ENCODE data around the gene LPAR1. TPM values are rescaled to one million over a fixed set of nuclear protein-coding genes. Genes with fewer than 3 reads are reported as not detected.
"Not testable (repeated sequence)": the region's sequence is repeated elsewhere in the genome, so short reads cannot be mapped to it uniquely, and the experiment has no call there.

LPAR1 gene
- total RNA-seq, 1 donor from 2014 or later: 10.6 TPM

- DNase-seq (ENCODE audit: low spot score): no peak
- intact Hi-C loops (cut with DNase I): no loop called here
These were observed 194.1 kb downstream of the LPAR1 start for GRCh38 chr9:110844121-110844520.

GRCh38 chr9:110842986-110843385 lies 195.3 kb downstream of the LPAR1 start:
- intact Hi-C loops (cut with DNase I): no loop called here
- no peak for DNase-seq (ENCODE audit: low spot score)

- intact Hi-C loops (cut with DNase I): no loop called here
These were observed 196.1 kb downstream of the LPAR1 start for GRCh38 chr9:110842169-110842568.

DNA sequence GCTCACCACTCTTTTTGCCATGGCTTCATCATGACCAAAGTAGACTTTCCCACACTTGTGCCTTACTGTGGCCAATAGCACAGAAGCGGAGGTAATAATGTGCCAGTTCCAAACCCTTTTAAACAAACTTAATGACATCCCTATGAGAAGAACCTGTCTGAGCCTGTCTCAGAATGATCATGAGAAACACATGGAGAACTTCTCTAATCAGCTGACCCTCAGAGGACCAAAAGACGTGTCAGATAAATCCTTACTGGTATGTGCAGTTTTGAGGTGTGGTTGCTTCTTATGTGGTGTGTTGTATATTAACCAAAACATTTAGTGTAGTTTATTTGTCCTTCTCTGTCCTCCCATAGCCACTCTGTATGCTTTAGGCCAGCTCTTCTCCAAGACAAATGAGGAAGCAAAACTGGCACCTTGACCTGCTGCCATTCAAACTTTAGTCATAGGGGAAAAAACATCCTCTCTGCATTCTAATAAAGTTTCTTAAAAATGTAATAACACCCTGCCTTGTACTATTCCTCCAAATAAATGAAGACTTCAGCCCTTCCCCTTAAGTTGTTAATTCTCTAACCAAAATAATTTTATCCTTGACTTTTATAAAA lies 200.8 kb downstream of the LPAR1 start:
- DNase-seq (ENCODE audit: low spot score): no peak
- intact Hi-C loops (cut with DNase I): no loop called here

More at GRCh38 chr9:110842169-110842568, 196.1 kb downstream of the LPAR1 start:
- DNase-seq (ENCODE audit: low spot score): no peak

DNA sequence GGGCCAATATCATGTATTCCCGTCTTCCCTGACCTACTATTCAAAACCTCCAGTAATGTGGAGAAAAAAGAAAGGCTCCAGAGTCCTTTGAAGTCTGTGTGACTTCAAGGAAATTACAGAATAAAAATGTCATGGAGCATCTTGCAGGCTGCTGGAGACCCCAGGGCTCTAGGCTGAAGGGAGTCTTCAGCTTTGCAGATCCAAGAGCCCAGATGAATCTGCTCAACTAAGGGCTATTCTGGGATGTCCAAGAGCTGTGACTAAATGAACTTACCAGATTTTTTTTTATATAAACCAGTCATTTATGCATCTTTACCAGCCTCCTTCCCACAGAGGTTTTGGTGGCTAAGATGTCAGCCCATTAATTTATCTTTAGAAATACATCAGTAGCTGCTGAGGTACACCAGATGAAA lies 202.4 kb downstream of the LPAR1 start:
- intact Hi-C loops (cut with DNase I): no loop called here
- no peak for DNase-seq (ENCODE audit: low spot score)

- DNase-seq (ENCODE audit: low spot score): no peak
- intact Hi-C loops (cut with DNase I): no loop called here
These were observed 202.9 kb downstream of the LPAR1 start for GRCh38 chr9:110835404-110835803.

GRCh38 chr9:110832926-110833325 lies 205.3 kb downstream of the LPAR1 start:
- no peak for DNase-seq (ENCODE audit: low spot score)
- intact Hi-C loops (cut with DNase I): no loop called here

DNA sequence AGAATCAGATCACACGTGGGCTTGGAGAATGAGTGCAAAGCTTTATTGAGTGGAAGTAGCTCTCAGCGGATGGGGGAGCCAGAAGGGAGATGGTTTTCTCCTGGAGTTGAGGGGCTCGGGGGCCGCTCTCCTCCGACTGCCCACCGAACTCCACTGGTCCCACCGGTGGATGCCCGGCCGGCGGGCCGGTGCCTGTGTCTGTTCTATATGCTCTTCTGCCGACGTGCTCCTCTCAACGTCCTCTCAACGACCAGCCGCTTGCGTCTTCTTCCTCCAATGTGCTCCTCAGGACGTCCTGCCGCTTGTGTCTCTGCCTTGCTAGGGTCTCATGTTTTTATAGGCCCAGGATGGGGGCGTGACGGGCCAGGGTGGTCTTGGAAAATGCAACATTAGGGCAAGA lies 207.8 kb downstream of the LPAR1 start:
- DNase-seq (ENCODE audit: low spot score): no peak
- intact Hi-C loops (cut with DNase I): no loop called here

DNA sequence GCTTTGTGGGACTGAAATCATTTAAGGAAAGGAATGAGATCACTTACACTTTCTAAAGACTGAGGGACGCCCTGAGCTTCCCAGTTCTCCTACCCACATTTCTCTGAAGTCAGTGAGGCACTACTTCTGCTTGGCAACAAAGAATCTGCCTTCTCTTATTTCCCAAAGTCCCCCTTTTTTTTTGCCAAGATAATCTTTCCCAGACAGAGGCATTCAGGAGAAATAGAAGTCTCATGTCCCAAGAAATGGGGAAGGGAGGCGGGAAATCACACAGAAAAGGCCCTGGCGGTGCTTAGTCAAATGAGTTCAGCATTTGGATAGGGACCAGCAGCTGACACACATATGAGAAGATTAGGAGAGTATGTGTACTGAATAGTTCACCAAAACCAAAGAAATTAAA lies 210.0 kb downstream of the LPAR1 start:
- no peak for DNase-seq (ENCODE audit: low spot score)

DNA sequence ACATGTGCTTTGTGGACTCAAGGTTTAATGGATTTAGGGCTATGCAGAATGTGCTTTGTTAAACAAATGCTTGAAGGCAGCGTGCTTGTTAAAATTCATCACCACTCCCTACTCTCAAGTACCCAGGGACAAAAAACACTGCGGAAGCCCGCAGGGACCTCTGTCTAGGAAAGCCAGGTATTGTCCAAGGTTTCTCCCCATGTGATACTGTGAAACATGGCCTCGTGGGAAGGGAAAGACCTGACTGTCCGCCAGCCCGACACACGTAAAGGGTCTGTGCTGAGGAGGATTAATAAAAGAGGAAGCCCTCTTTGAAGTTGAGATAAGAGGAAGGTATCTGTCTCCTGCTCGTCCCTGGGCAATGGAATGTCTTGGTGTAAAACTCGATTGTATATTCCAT lies 211.9 kb downstream of the LPAR1 start:
- DNase-seq (ENCODE audit: low spot score); intact Hi-C loops (cut with DNase I): not testable (repeated sequence)

More for the DNA sequence above, 210.0 kb downstream of the LPAR1 start:
- intact Hi-C loops (cut with DNase I): no loop called here

DNA sequence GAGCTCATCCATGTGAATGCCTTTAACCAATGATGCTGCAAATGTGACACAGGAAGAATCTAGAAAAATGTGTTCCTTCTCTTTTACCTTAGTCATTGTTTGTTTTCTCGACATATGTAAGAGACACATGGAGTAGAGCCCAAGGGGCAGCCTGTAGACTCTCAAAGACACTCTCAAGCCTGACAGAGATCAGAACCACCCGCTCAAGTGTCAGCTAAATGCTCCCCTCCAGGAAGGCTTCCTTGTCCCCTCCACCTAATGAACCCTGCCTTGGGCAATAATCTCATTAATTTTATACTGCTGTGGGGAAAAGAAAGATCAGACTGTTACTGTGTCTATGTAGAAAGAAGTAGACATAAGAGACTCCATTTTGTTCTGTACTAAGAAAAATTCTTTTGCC lies 212.3 kb downstream of the LPAR1 start:
- DNase-seq (ENCODE audit: low spot score): no peak
- intact Hi-C loops (cut with DNase I): no loop called here

GRCh38 chr9:110825129-110825528 lies 213.1 kb downstream of the LPAR1 start:
- intact Hi-C loops (cut with DNase I); DNase-seq (ENCODE audit: low spot score): not testable (repeated sequence)
